GM19438 (cell line): ENCODE measurements around the gene MRPS24.

Experiments
- ATAC-seq: cut with Tn5 transposase; IDR thresholded peaks from one replicate; pipeline ENCODE4 v1.9.1; 2021; ENCODE audit warnings: low read depth; ENCODE audit not compliant: unreplicated experiment

The MRPS24 gene

DNA sequence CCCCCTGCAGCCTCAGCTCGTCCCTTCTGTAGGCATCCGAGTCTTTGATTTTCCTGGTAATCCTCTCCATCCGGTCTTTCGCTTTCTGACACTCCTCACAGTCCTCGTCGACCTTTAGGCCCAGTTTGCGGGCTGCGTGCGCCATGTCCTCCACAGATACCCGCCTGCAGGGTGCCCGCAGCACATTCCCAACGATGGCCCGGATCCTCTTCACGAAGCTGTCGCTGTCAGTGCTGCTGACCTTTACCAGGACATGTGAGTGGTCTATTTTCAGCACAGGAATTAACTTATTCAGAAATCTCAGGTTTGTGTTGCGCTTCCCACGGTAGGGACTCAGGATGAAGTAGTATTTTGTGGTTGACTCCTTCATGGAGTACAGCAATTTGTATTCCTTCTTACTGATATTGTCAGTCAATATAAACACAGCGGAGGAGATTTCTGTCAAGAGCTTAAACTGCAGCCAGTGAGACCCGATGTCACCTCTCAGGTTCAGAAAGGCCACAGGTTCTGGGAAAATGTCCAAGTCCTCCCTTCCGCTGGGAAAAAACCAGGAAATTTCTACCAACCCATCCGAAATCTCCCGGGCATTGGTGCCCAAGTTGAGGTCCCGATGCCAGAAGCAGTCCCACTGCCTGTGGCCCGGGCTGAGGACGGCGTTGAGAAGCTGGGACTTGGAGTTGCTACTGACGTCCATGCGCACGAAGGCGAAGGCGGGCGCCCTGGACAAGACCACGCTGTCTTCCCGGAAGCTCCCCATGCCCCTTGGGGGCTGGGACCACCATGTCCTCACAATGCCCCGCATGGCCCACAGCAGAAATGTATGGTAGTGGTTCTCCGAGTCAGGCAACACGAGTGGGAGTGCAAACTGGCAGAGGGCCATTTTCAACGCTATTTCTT lies 8.9 kb upstream of the MRPS24 start:
- ATAC-seq = no peak

GRCh38 chr7:43876976-43877745 lies 7.8 kb upstream of the MRPS24 start:
- no peak for ATAC-seq

- no peak for ATAC-seq
These were observed 6.9 kb upstream of the MRPS24 start for GRCh38 chr7:43876241-43876640.

DNA sequence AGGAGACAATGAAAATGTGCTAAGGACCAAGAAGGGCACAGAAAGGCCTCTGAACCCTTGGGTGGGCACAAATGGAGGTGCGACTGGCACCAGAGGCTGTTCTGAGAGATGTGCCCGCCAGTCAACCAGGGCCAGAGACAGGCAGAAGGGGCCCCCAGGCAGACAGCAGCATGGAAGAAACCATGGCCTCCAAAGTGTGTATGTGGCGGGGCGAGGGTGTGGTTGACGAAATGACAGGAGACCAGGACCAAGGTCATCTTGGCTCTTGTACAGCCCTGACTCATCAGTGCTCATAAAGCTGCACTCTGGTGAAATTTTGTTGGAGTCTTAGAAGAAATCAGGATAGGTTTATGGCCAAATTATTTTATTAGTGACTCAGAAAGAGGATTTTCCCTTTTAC lies 4.0 kb upstream of the MRPS24 start:
- no peak for ATAC-seq

DNA sequence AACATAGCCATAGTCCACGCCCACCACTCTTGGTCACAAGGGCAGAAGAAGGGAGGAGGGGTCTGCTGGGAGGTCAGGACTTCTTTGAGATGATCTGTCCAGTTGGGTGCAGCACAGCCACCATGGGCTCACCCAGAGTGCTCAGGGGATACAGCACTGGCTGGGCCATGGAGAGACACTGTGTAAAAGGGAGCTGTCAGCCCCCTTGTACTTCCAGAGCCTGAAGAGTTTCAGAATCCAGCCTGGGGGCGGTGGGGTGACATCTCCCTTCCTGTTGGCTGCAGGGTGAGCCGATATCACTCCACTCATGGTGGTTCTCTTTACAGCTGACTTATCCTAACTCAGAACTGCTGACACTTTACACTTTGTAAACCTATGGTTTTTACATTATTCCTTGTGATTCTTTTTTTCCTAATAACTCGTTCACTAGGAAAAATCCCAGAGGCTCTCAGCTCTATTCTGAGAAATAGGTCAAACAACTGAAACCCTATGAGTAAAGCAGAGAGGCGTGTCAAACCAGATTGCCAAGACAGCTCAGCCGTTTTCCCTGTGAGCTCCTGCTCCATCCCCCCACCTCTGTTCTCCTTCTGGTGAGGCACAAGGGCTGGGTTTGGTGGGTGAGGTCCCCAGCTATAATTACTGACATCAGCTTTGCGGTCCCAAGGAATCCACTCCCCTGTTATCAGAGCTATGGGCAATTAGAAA lies 3.2 kb upstream of the MRPS24 start:
- ATAC-seq = no peak

DNA sequence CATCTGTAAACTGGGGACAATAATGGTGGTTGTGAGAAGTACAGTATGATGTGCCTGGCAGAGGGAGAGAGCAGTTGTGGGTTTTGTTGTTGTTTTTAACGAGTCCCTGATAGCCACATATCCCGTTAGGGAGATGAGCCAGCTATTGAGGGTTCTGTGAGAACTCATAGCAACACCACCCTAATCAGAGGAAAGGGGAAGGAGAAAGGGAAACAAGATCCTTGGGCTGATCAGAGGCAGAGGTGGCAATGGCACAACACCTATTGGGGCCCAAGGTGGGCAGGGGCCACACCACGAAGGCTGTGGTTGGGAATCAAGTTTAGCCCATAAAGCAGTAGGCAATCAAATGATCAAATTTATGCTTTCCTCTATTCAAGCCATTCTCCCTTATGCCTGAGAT lies 1.7 kb upstream of the MRPS24 start:
- no peak for ATAC-seq

DNA sequence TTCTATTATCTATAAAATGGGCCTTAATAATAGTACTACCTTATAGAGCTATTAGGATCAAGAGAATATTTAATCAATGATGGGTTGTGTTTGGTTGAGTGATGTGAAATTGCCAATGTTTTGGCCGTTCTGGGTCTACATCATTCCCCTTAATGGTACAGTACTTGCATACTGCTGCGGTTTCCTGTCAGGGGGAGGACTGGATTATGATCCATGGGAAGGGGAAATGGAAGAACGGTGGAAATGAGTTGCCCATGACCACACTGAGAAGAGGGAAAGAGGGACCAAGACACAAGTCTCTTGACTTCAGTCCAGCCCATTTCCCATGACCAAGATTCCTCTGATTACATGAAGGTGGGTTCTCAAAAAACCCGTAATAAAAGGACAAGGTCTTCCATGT lies 999 bp upstream of the MRPS24 start:
- ATAC-seq = no peak

- ATAC-seq = peak; percentile 7
These were observed 537 bp upstream of the MRPS24 start for GRCh38 chr7:43869867-43870240.

DNA sequence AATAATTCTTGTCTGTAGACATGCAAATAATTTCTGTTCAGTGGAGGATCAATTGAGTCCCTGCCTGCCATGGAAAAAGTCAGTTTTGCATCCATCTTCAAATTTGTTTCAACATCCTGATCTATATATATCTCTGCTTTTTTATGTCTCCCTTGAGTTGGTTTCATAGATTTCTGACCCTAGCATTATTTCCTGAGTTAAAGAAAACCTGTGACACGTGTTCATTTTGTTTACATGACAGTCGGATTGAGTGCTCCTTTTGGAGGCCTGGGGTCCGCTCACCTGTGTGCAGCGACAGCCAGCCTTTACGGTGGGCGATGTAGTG lies 674 bp downstream of the MRPS24 start:
- ATAC-seq = no peak

DNA sequence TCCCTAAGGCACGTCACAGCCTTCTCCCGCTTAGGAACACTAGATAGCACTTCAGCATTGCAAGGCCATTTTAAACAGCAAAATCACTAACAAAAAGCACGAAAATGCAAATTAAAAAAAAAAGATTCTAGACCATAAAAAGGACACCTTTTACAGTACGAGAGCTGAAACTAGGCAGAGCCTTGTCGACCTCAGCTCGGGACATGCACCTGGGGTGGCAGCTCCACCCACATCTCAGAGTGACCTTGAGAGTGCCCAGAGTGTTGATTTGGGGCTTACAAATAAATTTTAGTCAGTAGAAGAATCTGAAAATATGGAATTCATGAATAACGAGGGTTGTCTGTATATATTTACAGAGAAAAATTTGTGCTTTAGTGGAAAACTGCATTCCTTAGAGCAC lies 1.1 kb downstream of the MRPS24 start:
- ATAC-seq = no peak

- no peak for ATAC-seq
These were observed 4.0 kb downstream of the MRPS24 start for GRCh38 chr7:43865277-43865676.

DNA sequence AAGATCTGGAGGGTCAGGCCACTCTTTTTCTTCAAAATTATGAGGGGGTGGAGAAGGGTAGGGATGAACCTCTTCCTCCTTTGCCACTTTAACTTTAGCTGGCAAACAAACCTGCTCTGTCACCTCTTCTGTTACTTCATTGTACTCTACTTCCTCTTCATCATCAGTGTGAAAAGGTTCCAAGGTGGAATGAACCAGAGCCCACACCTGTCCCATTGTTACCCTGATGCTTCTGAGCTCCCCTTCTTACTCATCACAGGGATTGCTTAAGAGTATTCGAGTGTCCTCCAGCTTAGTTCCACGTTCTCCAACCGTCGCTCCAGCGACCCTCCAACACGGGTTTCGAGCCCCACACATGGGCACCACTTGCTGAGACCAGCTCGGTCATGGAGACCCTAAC lies 5.2 kb downstream of the MRPS24 start:
- ATAC-seq = no peak

GRCh38 chr7:43856996-43857395 lies 12.3 kb downstream of the MRPS24 start:
- ATAC-seq = no peak

- no peak for ATAC-seq
These were observed 13.0 kb downstream of the MRPS24 start for GRCh38 chr7:43856316-43856715.

- ATAC-seq = no peak
These were observed 14.1 kb downstream of the MRPS24 start for GRCh38 chr7:43855176-43855575.

GRCh38 chr7:43851805-43852204 lies 17.5 kb downstream of the MRPS24 start:
- ATAC-seq = no peak

DNA sequence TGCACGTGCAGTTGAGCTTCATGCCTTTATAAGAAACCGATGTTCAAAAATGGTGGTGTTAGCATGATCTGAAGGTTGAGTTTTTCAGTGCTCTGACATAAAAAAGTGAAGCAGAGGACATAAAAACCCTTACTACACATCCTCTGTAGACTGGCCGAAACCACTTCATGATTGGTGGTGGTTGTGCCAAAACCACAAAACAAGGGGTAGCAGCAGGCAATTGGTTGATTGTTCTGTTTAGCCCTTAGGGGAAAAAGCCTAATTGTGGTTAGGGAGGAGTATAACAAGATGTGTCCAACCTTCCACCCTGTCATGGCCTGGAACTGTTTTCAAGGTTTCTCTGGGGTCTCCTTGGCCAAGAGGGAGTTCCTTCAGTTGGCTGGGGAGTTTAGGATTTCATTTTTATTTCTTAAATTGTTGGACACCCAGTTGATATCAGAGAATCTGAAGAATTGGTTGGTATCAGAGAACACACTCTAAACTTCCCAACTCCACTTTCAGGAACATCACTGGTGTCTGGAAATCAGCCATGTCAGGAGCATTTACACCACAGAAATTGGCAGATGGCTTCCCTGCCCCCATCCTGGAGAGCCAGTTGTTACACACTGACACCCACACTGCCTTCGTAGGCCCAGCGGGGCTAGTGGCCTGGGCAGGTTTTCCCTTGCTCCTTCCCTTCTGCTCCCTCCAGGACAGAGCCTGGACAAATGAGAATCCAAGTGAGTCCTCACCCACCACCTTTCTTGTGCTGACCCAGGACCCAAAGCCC lies 18.8 kb downstream of the MRPS24 start:
- no peak for ATAC-seq

GRCh38 chr7:43849047-43849446 lies 20.3 kb downstream of the MRPS24 start:
- ATAC-seq = no peak

GRCh38 chr7:43847496-43847895 lies 21.8 kb downstream of the MRPS24 start:
- no peak for ATAC-seq

GRCh38 chr7:43844662-43845061 lies 24.7 kb downstream of the MRPS24 start:
- ATAC-seq = no peak

- ATAC-seq = no peak
These were observed 25.1 kb downstream of the MRPS24 start for GRCh38 chr7:43844257-43844656.
